ENCODE data around the gene RPS4Y1.

GRCh38 chrY:2796977-2797523 is 44.4 kb upstream of the RPS4Y1 start:
- TF ChIP-seq, protein P1, sequence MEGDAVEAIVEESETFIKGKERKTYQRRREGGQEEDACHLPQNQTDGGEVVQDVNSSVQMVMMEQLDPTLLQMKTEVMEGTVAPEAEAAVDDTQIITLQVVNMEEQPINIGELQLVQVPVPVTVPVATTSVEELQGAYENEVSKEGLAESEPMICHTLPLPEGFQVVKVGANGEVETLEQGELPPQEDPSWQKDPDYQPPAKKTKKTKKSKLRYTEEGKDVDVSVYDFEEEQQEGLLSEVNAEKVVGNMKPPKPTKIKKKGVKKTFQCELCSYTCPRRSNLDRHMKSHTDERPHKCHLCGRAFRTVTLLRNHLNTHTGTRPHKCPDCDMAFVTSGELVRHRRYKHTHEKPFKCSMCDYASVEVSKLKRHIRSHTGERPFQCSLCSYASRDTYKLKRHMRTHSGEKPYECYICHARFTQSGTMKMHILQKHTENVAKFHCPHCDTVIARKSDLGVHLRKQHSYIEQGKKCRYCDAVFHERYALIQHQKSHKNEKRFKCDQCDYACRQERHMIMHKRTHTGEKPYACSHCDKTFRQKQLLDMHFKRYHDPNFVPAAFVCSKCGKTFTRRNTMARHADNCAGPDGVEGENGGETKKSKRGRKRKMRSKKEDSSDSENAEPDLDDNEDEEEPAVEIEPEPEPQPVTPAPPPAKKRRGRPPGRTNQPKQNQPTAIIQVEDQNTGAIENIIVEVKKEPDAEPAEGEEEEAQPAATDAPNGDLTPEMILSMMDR (IDR thresholded peaks at IDR 0.05) = no peak
- TF ChIP-seq POLR2AphosphoS5 (IDR thresholded peaks at IDR 0.05) = no peak
- no peak for TF ChIP-seq POLR2A (IDR thresholded peaks at IDR 0.05)

All from breast epithelium (tissue), 3 donors.